Brain microvascular endothelial cell (primary cell): ENCODE measurements around the gene TFE3.

Experiments
- DNase-seq: peaks from one replicate; pipeline ENCODE4 v3.0.0-alpha.2; 2020
- H3K27ac ChIP-seq: fragments of 250-450 bp; sonication (Bioruptor Pico); 2 replicates; pipeline ENCODE4 v1.5.1; 2020; ENCODE audit warnings: mild to moderate bottlenecking, moderate library complexity
- H3K27me3 ChIP-seq: fragments of 250-450 bp; sonication (Bioruptor Pico); replicated peaks from 2 replicates; pipeline ENCODE4 v1.5.1; 2020; ENCODE audit warnings: mild to moderate bottlenecking
- H3K36me3 ChIP-seq: fragments of 250-450 bp; sonication (Bioruptor Pico); replicated peaks from 2 replicates; pipeline ENCODE4 v1.5.1; 2020; ENCODE audit warnings: mild to moderate bottlenecking
- H3K4me3 ChIP-seq: 2 replicates; pipeline ENCODE4 v1.5.1; 2011; ENCODE audit warnings: low read depth, mild to moderate bottlenecking, control low read depth, low read length, moderate library complexity
- in situ Hi-C: cut with HindIII; loops from 2 replicates; pipeline ENCODE4 v1.10.0; 2017; ENCODE audit warnings: low sequenced_read_pairs, low pct_ligation_motif_present
- TF ChIP-seq, protein P1 (sequence below): IDR thresholded peaks from 2 replicates; pipeline ENCODE4 v1.5.1; 2011; ENCODE audit warnings: low read depth, mild to moderate bottlenecking, moderate library complexity, low read length, control low read depth, inconsistent platforms; ENCODE audit errors: missing control alignments

TFE3 gene, protein sequence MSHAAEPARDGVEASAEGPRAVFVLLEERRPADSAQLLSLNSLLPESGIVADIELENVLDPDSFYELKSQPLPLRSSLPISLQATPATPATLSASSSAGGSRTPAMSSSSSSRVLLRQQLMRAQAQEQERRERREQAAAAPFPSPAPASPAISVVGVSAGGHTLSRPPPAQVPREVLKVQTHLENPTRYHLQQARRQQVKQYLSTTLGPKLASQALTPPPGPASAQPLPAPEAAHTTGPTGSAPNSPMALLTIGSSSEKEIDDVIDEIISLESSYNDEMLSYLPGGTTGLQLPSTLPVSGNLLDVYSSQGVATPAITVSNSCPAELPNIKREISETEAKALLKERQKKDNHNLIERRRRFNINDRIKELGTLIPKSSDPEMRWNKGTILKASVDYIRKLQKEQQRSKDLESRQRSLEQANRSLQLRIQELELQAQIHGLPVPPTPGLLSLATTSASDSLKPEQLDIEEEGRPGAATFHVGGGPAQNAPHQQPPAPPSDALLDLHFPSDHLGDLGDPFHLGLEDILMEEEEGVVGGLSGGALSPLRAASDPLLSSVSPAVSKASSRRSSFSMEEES

DNA sequence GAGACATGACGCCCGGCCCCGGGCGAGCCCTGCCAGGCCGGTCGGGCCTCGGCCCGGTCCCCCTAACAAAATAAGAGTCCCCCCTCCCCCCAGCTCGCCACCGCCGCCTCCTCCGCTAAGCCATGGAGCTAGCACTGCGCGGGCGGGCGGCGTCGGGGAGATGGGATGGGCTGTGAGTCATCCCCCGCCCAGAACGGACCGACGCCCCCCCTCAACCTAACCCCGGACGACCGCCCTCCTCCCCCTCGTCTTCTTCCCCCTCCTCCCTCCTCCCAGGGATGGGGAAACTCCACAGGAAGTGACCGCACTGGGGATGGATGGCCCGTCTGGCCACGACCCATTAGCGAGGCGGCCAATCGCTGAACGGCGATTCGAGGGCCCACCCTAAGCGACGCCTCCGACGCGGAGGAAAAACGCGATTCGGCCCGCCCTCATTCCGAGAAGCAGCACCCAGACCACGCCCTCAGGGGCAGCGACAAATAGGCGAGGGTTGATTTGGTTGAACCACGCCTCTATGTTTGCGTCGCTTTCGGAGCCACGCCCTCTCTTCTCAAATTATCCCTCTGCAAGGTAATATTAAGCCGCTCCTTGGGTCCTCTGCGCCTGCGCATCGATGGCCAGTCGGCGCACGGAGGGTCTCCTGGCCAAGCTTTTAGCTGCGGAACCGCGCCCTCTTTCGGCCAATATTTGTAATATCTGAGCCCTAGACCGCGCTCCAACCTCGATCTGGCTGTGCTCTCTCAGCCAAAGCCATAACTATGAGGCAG, at the start of gene TFE3:
Gene TFE3 (minus strand): TSS at position 138 of the 767 bp plus-strand sequence. CDS start 131 bp downstream, at position 7.
- Histone ChIP-seq H3K27ac (peak within 1 kb of the TSS; percentile 95), H3K27me3 (no peaks in the 10 kb centered on the region), H3K36me3 (peaks cover 12% of the 10 kb centered on the region), H3K4me3 (peak within 1 kb of the TSS; percentile 70)
- TF ChIP-seq, protein P1, sequence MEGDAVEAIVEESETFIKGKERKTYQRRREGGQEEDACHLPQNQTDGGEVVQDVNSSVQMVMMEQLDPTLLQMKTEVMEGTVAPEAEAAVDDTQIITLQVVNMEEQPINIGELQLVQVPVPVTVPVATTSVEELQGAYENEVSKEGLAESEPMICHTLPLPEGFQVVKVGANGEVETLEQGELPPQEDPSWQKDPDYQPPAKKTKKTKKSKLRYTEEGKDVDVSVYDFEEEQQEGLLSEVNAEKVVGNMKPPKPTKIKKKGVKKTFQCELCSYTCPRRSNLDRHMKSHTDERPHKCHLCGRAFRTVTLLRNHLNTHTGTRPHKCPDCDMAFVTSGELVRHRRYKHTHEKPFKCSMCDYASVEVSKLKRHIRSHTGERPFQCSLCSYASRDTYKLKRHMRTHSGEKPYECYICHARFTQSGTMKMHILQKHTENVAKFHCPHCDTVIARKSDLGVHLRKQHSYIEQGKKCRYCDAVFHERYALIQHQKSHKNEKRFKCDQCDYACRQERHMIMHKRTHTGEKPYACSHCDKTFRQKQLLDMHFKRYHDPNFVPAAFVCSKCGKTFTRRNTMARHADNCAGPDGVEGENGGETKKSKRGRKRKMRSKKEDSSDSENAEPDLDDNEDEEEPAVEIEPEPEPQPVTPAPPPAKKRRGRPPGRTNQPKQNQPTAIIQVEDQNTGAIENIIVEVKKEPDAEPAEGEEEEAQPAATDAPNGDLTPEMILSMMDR = peak; percentile 67
- peak; percentile 98 for DNase-seq
- in situ Hi-C loops = no loop called here

DNA sequence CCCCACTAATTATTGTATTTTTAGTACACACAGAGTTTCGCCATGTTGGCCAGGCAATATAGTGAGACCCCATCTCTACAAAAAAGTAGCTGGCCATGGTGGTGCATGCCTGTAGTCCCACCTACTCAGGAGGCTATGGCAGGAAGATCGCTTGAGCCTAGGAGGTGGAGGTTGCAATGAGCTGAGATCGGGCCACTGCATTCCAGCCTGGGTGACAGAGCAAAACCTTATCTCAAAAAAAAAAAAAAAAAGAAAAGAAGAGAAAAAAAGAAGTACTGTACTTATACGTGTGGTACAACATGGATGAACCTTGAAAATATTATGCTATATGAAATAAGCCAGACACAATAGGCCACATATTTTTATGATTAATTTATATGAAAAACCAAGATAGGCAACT, 46.4 kb upstream of the TFE3 start:
- TF ChIP-seq, protein P1 = no peak
- Histone ChIP-seq H3K36me3 (no peaks in the 10 kb centered on the region), H3K27me3 (no peaks in the 10 kb centered on the region), H3K27ac (no peak overlapping the region), H3K4me3 (no peak overlapping the region)
- DNase-seq = no peak
- in situ Hi-C loops = no loop called here

DNA sequence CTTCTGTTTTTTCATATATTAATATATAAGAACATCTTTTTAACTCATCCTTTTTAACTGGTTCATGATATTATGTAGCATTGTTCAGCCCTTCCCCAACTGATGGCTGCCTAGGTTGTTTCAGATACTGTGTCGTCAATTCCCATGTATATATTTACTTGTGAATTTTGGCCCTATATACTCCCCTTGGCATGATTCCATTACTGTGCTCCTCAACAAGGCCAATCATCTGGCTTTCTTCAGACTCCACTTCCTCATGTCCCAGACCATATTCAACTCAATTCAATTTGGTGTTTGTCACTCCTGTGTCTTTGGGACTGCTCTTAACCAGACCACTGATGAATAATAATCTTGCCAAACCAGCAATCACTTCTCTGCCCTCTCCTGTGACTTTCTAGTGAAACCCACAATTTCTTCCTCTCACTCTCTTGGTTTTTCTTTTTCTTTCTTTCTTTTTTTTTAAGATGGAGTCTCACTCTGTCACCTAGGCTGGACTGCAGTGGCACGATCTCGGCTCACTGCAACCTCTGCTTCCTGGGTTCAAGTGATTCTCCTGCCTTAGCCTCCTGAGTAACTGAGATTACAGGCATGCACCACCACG, 39.2 kb upstream of the TFE3 start:
- in situ Hi-C loops = no loop called here
- DNase-seq = no peak

DNA sequence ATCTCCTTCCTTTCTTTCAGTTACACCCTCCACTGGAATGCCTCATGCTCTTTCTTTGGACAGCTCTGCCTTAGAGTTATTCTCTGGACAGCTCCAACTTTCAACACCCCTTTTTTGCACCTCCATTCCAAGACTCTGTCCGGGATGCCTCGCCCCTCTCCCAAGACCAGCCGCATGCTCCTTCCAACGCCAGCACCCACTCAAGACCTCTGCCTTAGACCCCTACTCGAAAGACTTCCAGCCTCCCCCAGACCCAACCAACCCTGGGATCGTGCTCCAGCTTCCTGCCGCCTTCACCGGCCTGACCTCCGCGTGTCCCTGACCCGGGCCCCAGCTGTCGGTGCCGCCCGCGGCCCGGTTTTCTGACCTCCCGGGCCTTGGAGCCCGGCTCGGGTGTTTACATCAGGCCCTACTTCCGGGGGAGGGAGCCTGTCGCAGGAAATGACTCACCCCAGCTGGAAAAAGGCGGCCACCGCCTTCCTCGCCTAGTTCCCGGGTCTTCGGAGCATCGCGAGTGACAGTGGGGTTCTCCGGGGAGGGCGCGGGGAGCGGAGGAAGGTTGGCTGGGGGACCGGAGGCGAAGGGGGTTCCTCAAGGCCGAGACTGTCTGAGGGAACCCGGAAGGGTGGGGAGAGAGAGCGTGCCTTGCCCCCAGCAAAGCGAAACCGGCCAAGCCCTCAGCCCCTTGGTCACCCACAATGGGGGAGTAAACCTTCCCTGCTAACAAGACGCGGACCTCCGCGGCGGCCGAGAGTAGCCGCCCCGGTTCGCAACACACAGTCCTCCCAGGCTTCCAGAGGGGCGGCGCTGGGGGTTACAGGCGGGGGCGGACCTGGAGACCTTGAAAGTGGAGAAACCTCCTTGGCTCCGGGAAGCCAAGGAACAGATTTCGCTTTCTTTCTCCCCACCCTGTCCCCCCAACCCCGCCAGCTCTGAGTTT, 36.6 kb upstream of the TFE3 start, which contains the start of gene WDR45:
Gene WDR45 (minus strand): TSS at position 399 of the 940 bp plus-strand sequence. CDS start 1,792 bp downstream, outside the sequence.
- in situ Hi-C loops = no loop called here
- TF ChIP-seq, protein P1 = no peak
- Histone ChIP-seq H3K4me3 (peak within 1 kb of the TSS; percentile 66), H3K36me3 (no peaks in the 10 kb centered on the region), H3K27ac (peak within 1 kb of the TSS; percentile 48), H3K27me3 (no peaks in the 10 kb centered on the region)
- peak; percentile 48 for DNase-seq

More for the DNA sequence above, 39.2 kb upstream of the TFE3 start:
- Histone ChIP-seq H3K27ac (no peak overlapping the region), H3K4me3 (no peak overlapping the region), H3K36me3 (no peaks in the 10 kb centered on the region), H3K27me3 (no peaks in the 10 kb centered on the region)
- TF ChIP-seq, protein P1 = no peak

DNA sequence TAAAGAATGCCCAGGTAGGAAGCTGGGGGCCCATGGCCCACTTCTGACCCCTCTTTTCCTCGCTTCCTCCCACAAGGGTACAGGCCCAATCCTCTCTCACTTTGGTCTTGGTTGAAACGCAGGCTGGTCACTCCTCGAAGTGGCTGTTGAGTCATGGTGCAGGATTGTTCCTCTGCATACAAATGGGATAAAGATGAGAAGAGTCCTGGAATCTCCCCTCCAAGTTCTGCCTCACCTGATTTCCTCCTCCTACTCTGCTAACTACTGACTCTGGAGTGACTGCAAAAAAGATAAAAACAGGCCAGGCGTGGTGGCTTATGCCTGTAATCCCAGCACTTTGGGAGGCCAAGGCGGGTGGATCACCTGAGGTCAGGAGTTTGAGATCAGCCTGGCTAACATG, 34.8 kb upstream of the TFE3 start:
- H3K36me3 ChIP-seq = no peaks in the 10 kb centered on the region
- no peak for DNase-seq
- in situ Hi-C loops = no loop called here

More for the DNA sequence above, 34.8 kb upstream of the TFE3 start:
- Histone ChIP-seq H3K27ac (no peak overlapping the region), H3K27me3 (no peaks in the 10 kb centered on the region), H3K4me3 (no peak overlapping the region)
- TF ChIP-seq, protein P1 = no peak
